HPDE6-E6E7 (cell line): ENCODE data around the gene ARF1.

ENCODE experiments used
- DNase-seq: peaks from one replicate; pipeline ENCODE4 v3.0.0; 2011; ENCODE audit warnings: missing footprints; ENCODE audit errors: extremely low spot score

ARF1 gene

DNA sequence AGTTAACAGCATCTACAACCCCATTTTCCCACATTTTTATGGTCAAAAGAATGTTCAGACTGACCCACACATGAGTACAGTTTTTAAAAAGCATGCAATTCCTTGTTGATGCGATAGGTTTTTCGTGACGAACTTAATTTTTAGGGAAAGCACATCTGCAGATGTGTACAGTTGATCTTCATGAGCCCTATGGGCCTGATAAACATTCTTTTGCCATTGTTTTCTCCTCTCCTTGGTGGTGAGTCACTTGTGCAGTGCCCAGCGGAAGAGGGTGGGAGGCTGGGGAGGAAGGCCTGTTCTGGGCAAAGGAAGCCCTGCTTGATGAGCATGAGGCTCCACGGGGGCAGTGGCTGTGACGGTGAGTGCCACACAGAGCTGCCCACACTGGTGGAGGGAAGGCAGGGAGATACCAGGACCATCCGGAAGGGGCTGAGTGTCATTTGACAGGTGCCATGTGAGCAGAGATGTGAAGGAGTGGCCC lies 5.3 kb downstream of the ARF1 start:
- DNase-seq, result peak; percentile 72

- DNase-seq, result no peak
Measured at GRCh38 chr1:228088586-228089498, 6.3 kb downstream of the ARF1 start.

GRCh38 chr1:228089519-228090380 lies 7.2 kb downstream of the ARF1 start:
- no peak for DNase-seq

DNA sequence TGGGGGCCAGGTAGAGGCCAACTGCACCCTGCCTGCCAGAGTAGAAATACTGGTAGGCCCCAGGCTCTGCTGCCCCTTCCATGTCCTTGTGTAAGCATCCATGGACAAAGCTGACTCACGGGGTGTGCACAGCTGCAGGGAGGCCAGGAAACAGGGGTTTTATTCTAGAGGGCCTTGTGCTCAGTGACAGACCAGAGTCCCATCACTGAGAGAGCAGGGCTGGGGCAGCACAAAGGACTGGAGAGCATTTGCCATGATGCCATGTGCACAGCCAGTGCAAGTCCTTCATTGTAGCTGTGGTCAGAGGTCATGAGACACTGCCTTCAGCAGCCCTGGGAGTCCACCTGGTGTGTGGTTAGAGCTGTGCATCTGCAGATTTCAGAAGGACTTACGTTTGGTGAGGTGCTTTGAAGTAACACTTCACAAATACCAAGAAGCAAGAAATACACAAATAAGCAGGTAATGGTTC lies 8.1 kb downstream of the ARF1 start:
- DNase-seq, result no peak

GRCh38 chr1:228091084-228091483 lies 8.6 kb downstream of the ARF1 start:
- DNase-seq, result no peak

GRCh38 chr1:228092342-228093049 lies 10.0 kb downstream of the ARF1 start:
- no peak for DNase-seq

DNA sequence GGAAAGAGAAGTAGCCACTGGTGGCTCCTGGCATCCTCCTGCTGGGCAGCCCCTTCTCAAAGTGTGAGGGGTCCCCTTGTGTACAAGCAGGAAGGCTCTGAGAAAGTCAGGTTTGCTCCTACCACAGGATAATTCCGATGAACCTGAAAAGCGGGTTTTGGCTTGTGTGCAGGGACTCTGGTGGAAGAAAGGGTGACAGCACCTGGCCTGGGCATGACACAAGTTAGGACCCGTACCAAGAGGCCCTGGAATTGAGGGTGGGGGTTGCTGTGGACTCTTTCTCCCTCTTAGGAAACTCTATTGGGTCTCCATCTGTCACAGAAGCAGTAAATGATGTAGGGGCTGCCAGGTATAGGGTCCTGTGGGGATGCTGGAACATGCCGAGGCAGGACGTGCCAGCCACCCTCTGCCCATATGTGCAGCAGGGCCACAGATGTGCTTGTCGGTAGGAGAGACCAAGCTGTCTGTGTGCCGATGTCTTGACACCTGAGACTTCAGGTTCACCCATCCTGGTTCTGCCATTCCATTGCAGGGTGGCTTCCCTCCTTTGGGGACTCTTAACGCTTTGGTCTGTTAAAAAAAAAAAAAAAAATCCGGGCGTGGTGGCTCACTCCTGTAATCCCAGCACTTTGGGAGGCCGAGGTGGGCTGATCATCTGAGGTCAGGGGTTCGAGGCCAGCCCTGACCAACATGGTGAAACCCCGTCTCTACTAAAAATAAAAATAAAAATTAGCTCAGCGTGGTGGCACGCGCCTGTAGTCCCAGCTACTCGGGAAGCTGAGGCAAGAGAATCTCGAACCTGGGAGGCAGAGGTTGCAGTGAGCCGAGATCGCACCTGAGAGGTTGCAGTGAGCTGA lies 10.8 kb downstream of the ARF1 start:
- no peak for DNase-seq

- no peak for DNase-seq
Measured at GRCh38 chr1:228094432-228095016, 12.0 kb downstream of the ARF1 start.

GRCh38 chr1:228095161-228095560 lies 12.7 kb downstream of the ARF1 start:
- DNase-seq, result no peak

DNA sequence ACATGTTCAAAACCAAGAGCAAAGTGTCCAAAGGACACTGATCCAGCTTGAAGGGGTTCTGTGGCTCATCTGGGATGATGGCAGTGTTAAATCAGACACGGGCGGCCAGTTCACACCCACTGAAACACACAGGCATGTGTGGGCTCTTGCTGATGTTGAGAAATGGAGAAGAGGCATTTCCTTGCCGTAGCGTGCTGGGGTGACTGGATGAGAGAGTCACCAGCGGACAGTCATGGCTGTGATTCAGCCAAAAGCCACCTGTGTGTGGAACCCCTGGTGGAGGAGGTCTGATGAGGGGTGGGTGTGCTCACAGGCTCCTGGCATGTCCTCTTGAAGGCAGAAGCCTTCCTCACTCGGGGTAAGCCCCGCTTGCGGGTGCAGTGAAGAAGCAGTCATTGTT lies 13.4 kb downstream of the ARF1 start:
- DNase-seq, result no peak

DNA sequence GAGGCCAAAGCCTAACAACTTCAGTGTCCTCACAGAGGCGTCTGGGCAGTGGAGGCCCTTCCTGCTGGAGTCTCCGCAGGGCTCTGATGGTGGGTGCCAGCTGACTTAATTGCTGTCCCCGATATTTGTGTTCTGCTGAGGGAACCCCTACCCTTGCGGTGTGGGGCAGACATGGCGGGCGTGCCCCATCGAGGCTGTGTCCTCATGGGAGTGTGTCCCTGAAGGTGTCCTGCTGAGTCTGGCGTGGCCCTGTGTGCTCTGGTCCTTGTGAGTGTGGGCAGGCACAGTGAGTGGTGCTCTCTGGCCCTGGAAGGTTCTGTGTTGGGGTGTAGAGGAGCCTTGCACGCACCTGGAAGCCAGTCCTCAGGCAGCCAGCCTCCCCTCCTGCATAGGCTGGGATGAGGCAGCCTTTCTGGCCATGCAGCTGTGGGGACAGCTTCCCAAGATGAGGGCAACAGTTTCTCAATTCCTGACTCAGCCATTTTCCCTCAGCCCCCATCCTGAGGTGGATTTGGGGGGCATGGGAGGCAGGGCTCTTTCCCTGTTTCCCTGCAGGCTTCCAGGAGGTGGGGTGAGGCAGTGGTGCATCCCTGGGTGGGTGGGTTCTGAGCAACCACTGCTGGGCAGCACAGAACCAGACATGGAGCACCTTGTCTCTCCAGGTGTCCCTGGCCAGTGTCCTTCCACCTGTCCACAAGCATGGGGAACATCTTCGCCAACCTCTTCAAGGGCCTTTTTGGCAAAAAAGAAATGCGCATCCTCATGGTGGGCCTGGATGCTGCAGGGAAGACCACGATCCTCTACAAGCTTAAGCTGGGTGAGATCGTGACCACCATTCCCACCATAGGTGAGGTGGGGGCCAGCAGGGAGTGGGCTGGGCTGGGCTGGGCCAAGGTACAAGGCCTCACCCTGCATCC lies 14.2 kb downstream of the ARF1 start:
- no peak for DNase-seq

GRCh38 chr1:228097333-228098081 lies 15.0 kb downstream of the ARF1 start:
- no peak for DNase-seq

GRCh38 chr1:228098323-228098931 lies 15.9 kb downstream of the ARF1 start:
- DNase-seq, result no peak

DNA sequence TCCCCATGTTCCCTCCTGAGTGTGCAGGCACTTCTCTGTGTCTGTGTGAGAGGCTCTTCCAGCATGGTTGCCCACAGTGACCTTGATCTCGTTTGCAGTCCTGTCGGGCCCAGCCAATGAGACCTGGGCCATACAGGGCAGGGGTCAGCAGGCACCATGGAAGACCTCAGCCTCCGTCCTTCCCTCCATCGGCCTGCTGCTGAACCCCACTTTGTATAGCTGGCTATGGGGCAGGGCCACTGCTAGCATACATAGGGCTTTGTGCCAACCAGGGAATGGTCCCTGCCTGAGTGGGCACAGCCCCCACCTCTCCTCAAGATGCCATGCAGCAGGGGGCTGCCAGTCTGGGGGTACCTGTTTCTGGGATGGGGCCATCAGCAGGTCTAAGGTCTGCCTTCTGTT lies 16.8 kb downstream of the ARF1 start:
- DNase-seq, result no peak

DNA sequence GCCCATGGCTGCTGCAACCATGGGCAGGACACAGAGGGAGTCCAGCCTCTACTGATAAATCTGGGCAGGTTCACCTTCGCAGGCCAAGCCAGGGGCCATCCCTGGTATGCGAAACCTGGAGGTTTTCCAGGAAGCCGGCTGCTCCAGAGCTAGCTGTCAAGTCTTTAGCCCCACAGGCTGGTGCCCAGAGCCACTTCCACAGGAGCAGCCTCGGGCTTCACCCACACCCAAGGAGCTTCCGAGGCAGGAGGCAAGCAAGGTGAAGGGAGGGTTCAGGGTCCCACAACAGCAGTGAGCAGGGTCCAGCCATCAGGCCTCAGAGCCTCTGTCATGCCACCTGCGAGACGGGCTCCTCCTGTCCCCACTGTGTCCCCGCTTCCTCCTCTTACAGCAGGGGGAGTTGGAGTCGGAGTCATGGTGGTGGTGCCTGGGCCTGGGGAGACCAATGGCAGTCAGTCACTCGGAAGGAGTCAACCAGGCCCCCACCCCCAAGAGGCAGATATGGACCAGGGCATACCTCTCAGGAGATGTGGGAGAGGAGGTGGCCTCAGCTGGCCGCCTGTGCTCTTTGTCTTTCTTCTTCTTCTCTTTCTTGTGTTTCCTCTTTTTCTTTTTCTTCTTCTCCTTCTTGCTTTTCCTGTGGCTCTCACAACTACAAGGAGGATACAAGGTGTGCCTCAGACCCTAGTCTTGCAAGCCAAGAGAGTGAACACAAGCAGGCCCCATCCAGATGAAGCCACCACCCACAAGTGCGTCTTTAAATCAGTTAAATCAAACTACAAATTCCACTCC lies 18.5 kb downstream of the ARF1 start:
- no peak for DNase-seq

DNA sequence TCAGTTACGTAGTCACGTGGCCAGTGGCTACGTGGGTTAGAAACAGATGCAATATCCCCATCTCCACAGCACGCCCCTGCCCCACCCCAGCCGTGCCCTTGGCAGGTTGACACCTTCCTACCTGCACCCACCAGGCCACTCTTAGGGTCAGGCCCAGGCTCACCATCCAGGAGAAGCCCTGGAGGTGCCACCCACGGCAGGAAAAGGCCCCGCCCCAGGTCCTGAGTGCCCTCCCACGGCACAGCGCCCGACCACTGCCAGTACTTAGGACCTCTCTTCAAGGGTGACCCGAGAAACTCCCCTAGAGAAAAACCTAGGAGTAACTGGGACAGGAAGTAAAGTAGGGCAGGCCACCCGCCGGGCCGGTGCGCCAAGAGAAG lies 19.1 kb downstream of the ARF1 start:
- DNase-seq, result no peak

GRCh38 chr1:228101994-228102790 lies 19.7 kb downstream of the ARF1 start:
- DNase-seq, result peak; percentile 69
